Ectodermal cell (in vitro differentiated cells): Measurements from ENCODE around the gene DCAF15.
A peak's percentile ranks its signal among the peaks of the same experiment; 100 is the strongest.

Experiments
- H3K27ac ChIP-seq: 2 replicates; pipeline ENCODE4 v1.7.0; 2013; ENCODE audit warnings: mild to moderate bottlenecking, low read depth, low read length; ENCODE audit not compliant: insufficient read depth, poor library complexity, severe bottlenecking
- H3K27me3 ChIP-seq: 2 replicates; pipeline ENCODE4 v1.7.0; 2013; ENCODE audit warnings: mild to moderate bottlenecking, low read length; ENCODE audit not compliant: insufficient read depth, control insufficient read depth, poor library complexity, severe bottlenecking
- H3K36me3 ChIP-seq: one replicate; pipeline ENCODE4 v1.7.0; 2013; ENCODE audit warnings: low read length; ENCODE audit not compliant: control insufficient read depth, insufficient read depth
- H3K4me1 ChIP-seq: one replicate; pipeline ENCODE4 v1.7.0; 2013; ENCODE audit warnings: low read length; ENCODE audit not compliant: control insufficient read depth, insufficient read depth
- H3K4me3 ChIP-seq: 2 replicates; pipeline ENCODE4 v1.7.0; 2013; ENCODE audit warnings: low read depth, low read length, control low read depth; ENCODE audit not compliant: insufficient read depth
- H3K9me3 ChIP-seq: 2 replicates; pipeline ENCODE4 v1.7.0; 2013; ENCODE audit warnings: mild to moderate bottlenecking, low read length, moderate library complexity; ENCODE audit not compliant: control insufficient read depth
- WGBS, 2 experiments: methylation state at CpG; one replicate each; pipeline ENCODE4 v1.1.7; 2013; ENCODE audit warnings: missing lambda C conversion rate in 2 of 2; 5-methylcytosine and 5-hydroxymethylcytosine counted together

DCAF15 gene

GRCh38 chr19:13959962-13960862, 7.9 kb downstream of the DCAF15 start:
- WGBS, 2 experiments: 91 to 93% methylated on average over 27 of the region's 27 CpGs
- no peaks in the 10 kb centered on the region for H3K27me3 ChIP-seq
- peaks cover 39% of the 10 kb centered on the region for H3K36me3 ChIP-seq

GRCh38 chr19:13960863-13961784, 8.8 kb downstream of the DCAF15 start:
- Histone ChIP-seq H3K4me1 (peaks cover 9% of the 10 kb centered on the region), H3K36me3 (peaks cover 33% of the 10 kb centered on the region), H3K4me3 (no peak overlapping the region), H3K27me3 (no peaks in the 10 kb centered on the region), H3K27ac (no peak overlapping the region), H3K9me3 (no peaks in the 10 kb centered on the region)
- 94% methylated on average over 36 to 39 of the region's 39 CpGs for WGBS, 2 experiments

More at GRCh38 chr19:13959962-13960862, 7.9 kb downstream of the DCAF15 start:
- H3K4me3 ChIP-seq: no peak overlapping the region
- H3K4me1 ChIP-seq: peaks cover 9% of the 10 kb centered on the region
- no peaks in the 10 kb centered on the region for H3K9me3 ChIP-seq
- H3K27ac ChIP-seq: no peak overlapping the region

GRCh38 chr19:13961826-13962698, 9.8 kb downstream of the DCAF15 start:
- no peaks in the 10 kb centered on the region for H3K27me3 ChIP-seq
- peak overlapping the region; percentile 36 for H3K27ac ChIP-seq
- peak overlapping the region; percentile 10 for H3K4me3 ChIP-seq
- WGBS, 2 experiments: 56 to 58% methylated on average over 55 of the region's 55 CpGs
- no peaks in the 10 kb centered on the region for H3K9me3 ChIP-seq
- peaks cover 34% of the 10 kb centered on the region for H3K36me3 ChIP-seq
- H3K4me1 ChIP-seq: peaks cover 9% of the 10 kb centered on the region

DNA sequence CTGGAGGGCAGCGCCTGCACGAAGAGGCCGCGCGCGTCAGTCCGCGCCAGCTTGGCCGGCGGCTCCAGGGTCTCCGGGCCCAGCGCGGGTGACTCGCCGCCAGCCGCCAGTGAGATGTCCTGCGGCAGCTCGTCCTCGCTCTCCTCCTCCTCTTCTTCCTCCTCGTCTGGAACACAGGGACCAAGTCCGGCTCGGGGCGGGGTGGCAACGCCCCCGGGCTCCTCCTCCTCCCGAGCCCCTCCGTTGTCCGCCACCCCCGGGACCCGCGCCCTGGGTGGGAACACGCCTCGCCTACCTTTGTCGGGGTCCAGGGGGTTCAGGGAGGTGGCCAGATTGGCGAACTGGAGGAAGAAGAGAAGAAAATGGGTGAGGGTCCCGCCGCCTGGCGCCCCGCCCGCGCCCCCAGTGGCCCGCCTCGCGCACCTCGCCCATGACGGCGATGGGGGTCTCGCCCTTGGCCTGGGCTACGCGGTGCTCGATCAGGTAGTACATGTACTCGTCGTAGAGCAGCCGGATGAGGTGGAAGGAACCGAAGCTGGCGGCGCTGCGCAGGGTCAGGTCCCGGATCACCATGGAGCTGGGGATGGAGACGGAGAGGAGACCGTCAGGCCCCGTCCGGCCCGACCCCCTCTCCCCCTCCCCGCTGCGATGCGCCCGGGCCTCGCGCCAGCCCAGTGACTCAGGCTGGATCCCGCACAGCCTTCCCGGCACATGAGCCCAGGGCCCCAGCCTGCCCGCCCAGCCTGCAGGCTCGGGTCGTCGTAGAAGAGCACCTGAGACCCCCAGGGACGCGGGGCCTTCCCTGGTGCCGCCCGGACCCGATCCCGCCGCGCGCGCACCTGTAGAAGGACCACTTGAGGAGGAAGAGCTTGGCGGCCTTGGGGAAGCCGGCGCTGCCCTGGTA, 10.6 kb downstream of the DCAF15 start:
- peaks cover 34% of the 10 kb centered on the region for H3K36me3 ChIP-seq
- no peaks in the 10 kb centered on the region for H3K27me3 ChIP-seq
- H3K4me3 ChIP-seq: no peak overlapping the region
- peaks cover 9% of the 10 kb centered on the region for H3K4me1 ChIP-seq
- no peaks in the 10 kb centered on the region for H3K9me3 ChIP-seq
- WGBS, 2 experiments: 75 to 80% methylated on average over 89 of the region's 89 CpGs
- H3K27ac ChIP-seq: no peak overlapping the region

DNA sequence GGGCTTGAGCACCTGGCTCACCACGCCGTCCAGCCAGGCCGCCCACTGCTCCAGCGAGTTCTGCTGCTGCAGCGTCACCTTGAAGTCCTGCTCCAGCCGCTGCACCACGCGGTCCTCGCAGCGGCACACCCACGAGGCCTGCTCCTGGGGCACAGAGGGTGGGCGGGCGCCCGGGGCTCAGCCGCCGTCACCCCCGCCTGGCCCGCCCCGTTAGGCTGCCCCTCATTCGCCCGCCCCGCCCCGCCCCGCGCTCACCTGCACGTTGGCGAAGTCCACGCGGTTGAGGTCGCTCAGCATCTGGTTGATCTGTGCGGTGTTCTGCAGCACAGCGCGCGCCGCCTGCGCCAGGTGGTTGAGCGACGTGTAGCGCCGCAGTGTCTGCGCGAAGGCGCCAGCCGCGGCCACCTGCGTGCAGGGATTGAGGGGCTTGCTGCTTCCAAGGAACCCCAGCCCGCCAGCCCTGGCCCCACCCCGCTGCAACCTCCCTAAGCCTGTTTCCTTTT, 11.3 kb downstream of the DCAF15 start:
- no peak overlapping the region for H3K27ac ChIP-seq
- H3K4me3 ChIP-seq: no peak overlapping the region
- H3K36me3 ChIP-seq: peaks cover 31% of the 10 kb centered on the region
- WGBS, 2 experiments: 94 to 95% methylated on average over 48 of the region's 48 CpGs
- no peaks in the 10 kb centered on the region for H3K27me3 ChIP-seq
- H3K4me1 ChIP-seq: peaks cover 9% of the 10 kb centered on the region
- H3K9me3 ChIP-seq: no peaks in the 10 kb centered on the region

DNA sequence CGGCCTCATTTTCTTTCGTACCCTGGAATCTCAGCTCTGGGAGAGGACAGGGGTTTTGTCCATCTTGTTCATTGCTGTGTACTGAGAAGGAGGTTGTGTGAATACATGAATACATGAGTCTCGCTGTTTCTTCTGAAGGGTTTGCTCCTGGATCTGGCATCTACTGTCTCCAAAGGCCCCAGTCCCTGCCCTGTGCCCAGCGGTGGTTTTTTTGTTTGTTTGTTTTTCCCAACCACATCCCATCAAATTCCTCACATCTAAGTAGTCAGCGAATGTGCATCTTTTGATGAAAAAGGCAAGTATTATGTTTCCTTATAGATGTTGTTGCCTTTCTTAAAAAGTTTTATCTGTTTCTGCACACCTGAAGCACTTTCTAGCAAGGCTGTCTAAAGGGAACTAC, 12.5 kb downstream of the DCAF15 start:
- no peaks in the 10 kb centered on the region for H3K27me3 ChIP-seq
- 93 to 94% methylated on average over 5 of the region's 5 CpGs for WGBS, 2 experiments
- H3K9me3 ChIP-seq: no peaks in the 10 kb centered on the region
- H3K4me1 ChIP-seq: peaks cover 9% of the 10 kb centered on the region
- peaks cover 28% of the 10 kb centered on the region for H3K36me3 ChIP-seq
- no peak overlapping the region for H3K27ac ChIP-seq
- no peak overlapping the region for H3K4me3 ChIP-seq

GRCh38 chr19:13965377-13965896, 13.1 kb downstream of the DCAF15 start:
- no peak overlapping the region for H3K4me3 ChIP-seq
- H3K36me3 ChIP-seq: peaks cover 26% of the 10 kb centered on the region

GRCh38 chr19:13965926-13966683, 13.8 kb downstream of the DCAF15 start:
- peaks cover 21% of the 10 kb centered on the region for H3K36me3 ChIP-seq
- H3K9me3 ChIP-seq: no peaks in the 10 kb centered on the region
- H3K27ac ChIP-seq: no peak overlapping the region
- whole genome bisulfite sequencing, 2 experiments: 93 to 94% methylated on average over 20 of the region's 20 CpGs
- no peak overlapping the region for H3K4me3 ChIP-seq
- H3K4me1 ChIP-seq: peaks cover 9% of the 10 kb centered on the region
- H3K27me3 ChIP-seq: no peaks in the 10 kb centered on the region

More at GRCh38 chr19:13965377-13965896, 13.1 kb downstream of the DCAF15 start:
- H3K9me3 ChIP-seq: no peaks in the 10 kb centered on the region
- 94 to 95% methylated on average over 24 of the region's 24 CpGs for WGBS, 2 experiments
- no peaks in the 10 kb centered on the region for H3K27me3 ChIP-seq
- H3K4me1 ChIP-seq: peaks cover 9% of the 10 kb centered on the region
- H3K27ac ChIP-seq: no peak overlapping the region
